ENCODE results near the gene PLEKHH3. TPM values are rescaled to one million over a fixed set of nuclear protein-coding genes. Genes with fewer than 3 reads are reported as not detected.

The PLEKHH3 gene
- total RNA-seq, 1 experiment from 2014 or later = 66.3 TPM

- no peaks in the 10 kb centered on the region for H3K9me3 ChIP-seq (ENCODE audit: control insufficient read depth in 1 of 2, insufficient read depth in 1 of 2, low read depth in 1 of 2, low read length in 2 of 2)
- DNase-seq (ENCODE audit: low read depth, low spot score) (no peak), ATAC-seq (no peak)
- BruUV-seq (replicated peaks) = no TSS peak
- H2AFZ ChIP-seq (ENCODE audit: low read depth, low read length, poor library complexity, severe bottlenecking) = no peak overlapping the region
- intact Hi-C loops (cut with micrococcal nuclease) = no loop called here
- ChIA-PET CTCF (interaction anchor here (1.7 kb wide), 1 partner anchor 48 kb away, joined by 4 read pairs; no protein-coding TSS in a partner anchor), POLR2A (interaction anchor here (0.7 kb wide), 1 partner anchor 308 kb away, joined by 4 read pairs; no protein-coding TSS in a partner anchor), RAD21 (ENCODE audit: low non-redundant PET in 1 of 2, low total read pairs in 2 of 2, uncharacterized antibody in 2 of 2, unreplicated experiment in 2 of 2) (no interaction called here)
- H3K4me1 ChIP-seq (ENCODE audit: control insufficient read depth in 1 of 2, insufficient read depth in 2 of 2, low read length in 2 of 2) = no peaks in the 10 kb centered on the region
- no peak for TF ChIP-seq EZH2phosphoT487 (IDR thresholded peaks at IDR 0.05; ENCODE audit: borderline replicate concordance)
- TF ChIP-seq YY1 (IDR thresholded peaks at IDR 0.05; ENCODE audit: extremely low read depth, insufficient replicate concordance, low read depth, low read length) = no peak
- TF ChIP-seq MAX (IDR thresholded peaks at IDR 0.05) = no peak
- no peak for TF ChIP-seq EGR1 (IDR thresholded peaks at IDR 0.05; ENCODE audit: low read depth)
- TF ChIP-seq CBX3 (IDR thresholded peaks at IDR 0.05; ENCODE audit: low read depth) = no peak
- TF ChIP-seq, protein P1, sequence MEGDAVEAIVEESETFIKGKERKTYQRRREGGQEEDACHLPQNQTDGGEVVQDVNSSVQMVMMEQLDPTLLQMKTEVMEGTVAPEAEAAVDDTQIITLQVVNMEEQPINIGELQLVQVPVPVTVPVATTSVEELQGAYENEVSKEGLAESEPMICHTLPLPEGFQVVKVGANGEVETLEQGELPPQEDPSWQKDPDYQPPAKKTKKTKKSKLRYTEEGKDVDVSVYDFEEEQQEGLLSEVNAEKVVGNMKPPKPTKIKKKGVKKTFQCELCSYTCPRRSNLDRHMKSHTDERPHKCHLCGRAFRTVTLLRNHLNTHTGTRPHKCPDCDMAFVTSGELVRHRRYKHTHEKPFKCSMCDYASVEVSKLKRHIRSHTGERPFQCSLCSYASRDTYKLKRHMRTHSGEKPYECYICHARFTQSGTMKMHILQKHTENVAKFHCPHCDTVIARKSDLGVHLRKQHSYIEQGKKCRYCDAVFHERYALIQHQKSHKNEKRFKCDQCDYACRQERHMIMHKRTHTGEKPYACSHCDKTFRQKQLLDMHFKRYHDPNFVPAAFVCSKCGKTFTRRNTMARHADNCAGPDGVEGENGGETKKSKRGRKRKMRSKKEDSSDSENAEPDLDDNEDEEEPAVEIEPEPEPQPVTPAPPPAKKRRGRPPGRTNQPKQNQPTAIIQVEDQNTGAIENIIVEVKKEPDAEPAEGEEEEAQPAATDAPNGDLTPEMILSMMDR (IDR thresholded peaks at IDR 0.05 in 2 of 3, conservative IDR thresholded peaks at IDR 0.05 in 1 of 3; ENCODE audit: borderline replicate concordance in 1 of 3, insufficient read depth in 1 of 3, low read depth in 2 of 3, low read length in 2 of 3) = no peak
- TF ChIP-seq, protein P2, sequence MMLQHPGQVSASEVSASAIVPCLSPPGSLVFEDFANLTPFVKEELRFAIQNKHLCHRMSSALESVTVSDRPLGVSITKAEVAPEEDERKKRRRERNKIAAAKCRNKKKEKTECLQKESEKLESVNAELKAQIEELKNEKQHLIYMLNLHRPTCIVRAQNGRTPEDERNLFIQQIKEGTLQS (IDR thresholded peaks at IDR 0.05) = no peak
- no peak for TF ChIP-seq ELF1 (IDR thresholded peaks at IDR 0.05; ENCODE audit: borderline replicate concordance, low read depth)
- TF ChIP-seq CEBPB (IDR thresholded peaks at IDR 0.05; ENCODE audit: low read depth) = no peak
- no peak for TF ChIP-seq JUND (IDR thresholded peaks at IDR 0.05)
- no peak for TF ChIP-seq TCF7L2 (IDR thresholded peaks at IDR 0.05; ENCODE audit: borderline replicate concordance, extremely low read depth, insufficient read depth, insufficient read length)
- no peak for TF ChIP-seq FOSL1 (IDR thresholded peaks at IDR 0.05; ENCODE audit: low read depth)
- TF ChIP-seq POLR2A (IDR thresholded peaks at IDR 0.05; ENCODE audit: borderline replicate concordance, extremely low read depth, insufficient read depth, insufficient read length) = no peak
- TF ChIP-seq RAD21 (IDR thresholded peaks at IDR 0.05; ENCODE audit: low read depth) = no peak
- H3K36me3 ChIP-seq (ENCODE audit: control insufficient read depth in 1 of 2, insufficient read depth in 2 of 2, low read length in 2 of 2) = no peaks in the 10 kb centered on the region
- no peak overlapping the region for H3K4me2 ChIP-seq (ENCODE audit: low read length)
- no peaks in the 10 kb centered on the region for H4K20me1 ChIP-seq (ENCODE audit: insufficient read depth)
- no peaks in the 10 kb centered on the region for H3K9me2 ChIP-seq (ENCODE audit: insufficient read depth)
- H3K27me3 ChIP-seq (ENCODE audit: insufficient read depth, low read length) = no peaks in the 10 kb centered on the region
- H3K27ac ChIP-seq (ENCODE audit: low read depth, low read length) = no peak overlapping the region
- no peak overlapping the region for H3K4me3 ChIP-seq (replicated peaks in 1 of 2; ENCODE audit: low read depth in 1 of 2, low read length in 2 of 2)
- H3K79me2 ChIP-seq (ENCODE audit: insufficient read depth, low read length) = no peaks in the 10 kb centered on the region
- no peak overlapping the region for H3K9ac ChIP-seq (ENCODE audit: low read length)
Observed at GRCh38 chr17:42632949-42633444, 43.8 kb downstream of the PLEKHH3 start.

All from HCT116 (cell line).